Esophagus squamous epithelium (tissue), 5 donors: Measurements from ENCODE around the gene MROH8. TPM values are rescaled to one million over a fixed set of nuclear protein-coding genes. Genes with fewer than 3 reads are reported as not detected.

Experiments
- DNase-seq: peaks from one replicate; lab custom pipeline; 2025; lab: John Stamatoyannopoulos, UW
- H3K27ac ChIP-seq, 4 donors: fragments of 200-600 bp; sonication (generic); one replicate each; pipeline ENCODE4 v1.5.1; 2016 to 2019; ENCODE audit warnings: mild to moderate bottlenecking in 1 of 4
- H3K27me3 ChIP-seq, 4 donors: fragments of 200-600 bp; sonication (generic); 1 replicate in 3 of 4; 2 replicates in 1 of 4; pipeline versions ENCODE4 v1.5.1 to v1.6.0; 2017 to 2021; ENCODE audit warnings: antibody characterized with exemption in 1 of 4
- H3K36me3 ChIP-seq, 3 donors: fragments of 200-600 bp; sonication (generic); one replicate each; pipeline ENCODE4 v1.5.1; 2016 to 2019
- H3K4me1 ChIP-seq, 3 donors: fragments of 200-600 bp; sonication (generic); one replicate each; pipeline ENCODE4 v1.5.1; 2017 to 2019
- H3K4me3 ChIP-seq, 4 donors: fragments of 200-600 bp; sonication (generic); 1 replicate in 3 of 4; 2 replicates in 1 of 4; pipeline ENCODE4 v1.5.1; 2016 to 2019; ENCODE audit warnings: mild to moderate bottlenecking in 2 of 4, moderate library complexity in 1 of 4
- H3K9me3 ChIP-seq, 3 donors: fragments of 200-600 bp; sonication (generic); one replicate each; pipeline ENCODE4 v1.5.1; 2016 to 2019
- CTCF ChIP-seq, 6 experiments: fragments of 450-650 bp in 4 of 6; fragments of 200-600 bp in 2 of 6; sonication (generic) in 2 of 6; IDR thresholded peaks; one replicate each; pipeline ENCODE4 v1.5.1; 2016 to 2019; ENCODE audit warnings: antibody characterized with exemption in 6 of 6, mild to moderate bottlenecking in 4 of 6, moderate library complexity in 4 of 6
- POLR2A ChIP-seq, 4 donors: fragments of 450-650 bp; IDR thresholded peaks; one replicate each; pipeline ENCODE4 v1.6.1; 2017; ENCODE audit warnings: antibody characterized with exemption in 4 of 4, mild to moderate bottlenecking in 4 of 4, moderate library complexity in 3 of 4
- WGBS, 2 donors: methylation state at CpG; one replicate each; pipeline ENCODE4 v1.1.5; 2018; 5-methylcytosine and 5-hydroxymethylcytosine counted together
- intact Hi-C: fragments of 100-400 bp; cut with DNase I; formaldehyde crosslinking; loops from one replicate; pipeline ENCODE4 v1.15.0; 2022
- total RNA-seq, 4 donors: library from RNA; depleted of rRNA; stranded (reverse); fragments of >200 nt; gene quantifications; one replicate each; pipeline ENCODE4 v1.1.0, GENCODE V29; 2016
- donor health status: DM: yes; HTN: yes; CAD: no.

The MROH8 gene
- total RNA-seq, 4 donors from 2014 or later, result 0.40 to 0.95 (median 0.55) TPM

GRCh38 chr20:37205130-37205529 is 25.8 kb upstream of the MROH8 start:
- intact Hi-C loops, result no loop called here

GRCh38 chr20:37204056-37204455 is 24.7 kb upstream of the MROH8 start:
- Histone ChIP-seq H3K4me1 (peaks cover 0 to 29% (median 7%) of the 10 kb centered on the region in 3 donors), H3K36me3 (peaks cover 0 to 97% (median 60%) of the 10 kb centered on the region in 3 donors)
- 66 to 73% methylated on average over 3 of the region's 3 CpGs for WGBS, 2 donors

More at GRCh38 chr20:37205130-37205529, 25.8 kb upstream of the MROH8 start:
- Histone ChIP-seq H3K9me3 (no peaks in the 10 kb centered on the region), H3K4me3 (no peak overlapping the region), H3K27me3 (no peaks in the 10 kb centered on the region), H3K27ac (no peak overlapping the region), H3K4me1 (peaks cover 0 to 29% (median 3%) of the 10 kb centered on the region in 3 donors), H3K36me3 (peaks cover 0 to 97% (median 57%) of the 10 kb centered on the region in 3 donors)
- WGBS, 2 donors, result 78 to 89% methylated on average over 6 of the region's 6 CpGs
- TF ChIP-seq CTCF (IDR thresholded peaks at IDR 0.05), result no peak
- no peak for TF ChIP-seq POLR2A (IDR thresholded peaks at IDR 0.05)
- no peak for DNase-seq

GRCh38 chr20:37202267-37202943 is 23.1 kb upstream of the MROH8 start:
- Histone ChIP-seq H3K4me1 (peaks cover 0 to 37% (median 11%) of the 10 kb centered on the region in 3 donors), H3K9me3 (no peaks in the 10 kb centered on the region), H3K4me3 (peak overlapping the region in 1 of 4 donors; percentile 25), H3K36me3 (peaks cover 0 to 94% (median 47%) of the 10 kb centered on the region in 3 donors), H3K27me3 (no peaks in the 10 kb centered on the region), H3K27ac (peak overlapping the region; percentile 29 to 65 (median 64))
- DNase-seq, result no peak
- WGBS, 2 donors, result 53 to 66% methylated on average over 6 of the region's 6 CpGs
- TF ChIP-seq CTCF (IDR thresholded peaks at IDR 0.05), result peak in 5 of 6 experiments; percentile 58 to 87 (median 81)
- TF ChIP-seq POLR2A (IDR thresholded peaks at IDR 0.05), result no peak
- intact Hi-C loops, result no loop called here

More at GRCh38 chr20:37204056-37204455, 24.7 kb upstream of the MROH8 start:
- Histone ChIP-seq H3K4me3 (no peak overlapping the region), H3K27me3 (no peaks in the 10 kb centered on the region), H3K27ac (no peak overlapping the region), H3K9me3 (no peaks in the 10 kb centered on the region)
- no peak for DNase-seq
- intact Hi-C loops, result no loop called here
- no peak for TF ChIP-seq CTCF (IDR thresholded peaks at IDR 0.05)
- no peak for TF ChIP-seq POLR2A (IDR thresholded peaks at IDR 0.05)

GRCh38 chr20:37201827-37202162 is 22.4 kb upstream of the MROH8 start:
- H3K4me3 ChIP-seq, result peak overlapping the region in 1 of 4 donors; percentile 25
- H3K27me3 ChIP-seq, result no peaks in the 10 kb centered on the region
- intact Hi-C loops, result no loop called here
- peaks cover 0 to 94% (median 41%) of the 10 kb centered on the region in 3 donors for H3K36me3 ChIP-seq
- DNase-seq, result no peak
- peak overlapping the region; percentile 29 to 65 (median 63) for H3K27ac ChIP-seq
- WGBS, 2 donors, result 50 to 59% methylated on average over 2 of the region's 2 CpGs
- H3K4me1 ChIP-seq, result peaks cover 0 to 37% (median 11%) of the 10 kb centered on the region in 3 donors
- TF ChIP-seq CTCF (IDR thresholded peaks at IDR 0.05), result no peak
- no peak for TF ChIP-seq POLR2A (IDR thresholded peaks at IDR 0.05)
- no peaks in the 10 kb centered on the region for H3K9me3 ChIP-seq
